Measurements from ENCODE around the gene CMTM7.
"Not testable (repeated sequence)": the region's sequence is repeated elsewhere in the genome, so short reads cannot be mapped to it uniquely, and the experiment has no call there.

The CMTM7 gene

GRCh38 chr3:32459450-32459849, 67.8 kb downstream of the CMTM7 start:
- no peak for DNase-seq (ENCODE audit: extremely low read depth, low read depth)
- H3K4me3 ChIP-seq (replicated peaks; ENCODE audit: low read depth, low read length) = no peak overlapping the region
- no peak for TF ChIP-seq CTCF (IDR thresholded peaks at IDR 0.05; ENCODE audit: low read depth, low read length, missing control alignments)

DNA sequence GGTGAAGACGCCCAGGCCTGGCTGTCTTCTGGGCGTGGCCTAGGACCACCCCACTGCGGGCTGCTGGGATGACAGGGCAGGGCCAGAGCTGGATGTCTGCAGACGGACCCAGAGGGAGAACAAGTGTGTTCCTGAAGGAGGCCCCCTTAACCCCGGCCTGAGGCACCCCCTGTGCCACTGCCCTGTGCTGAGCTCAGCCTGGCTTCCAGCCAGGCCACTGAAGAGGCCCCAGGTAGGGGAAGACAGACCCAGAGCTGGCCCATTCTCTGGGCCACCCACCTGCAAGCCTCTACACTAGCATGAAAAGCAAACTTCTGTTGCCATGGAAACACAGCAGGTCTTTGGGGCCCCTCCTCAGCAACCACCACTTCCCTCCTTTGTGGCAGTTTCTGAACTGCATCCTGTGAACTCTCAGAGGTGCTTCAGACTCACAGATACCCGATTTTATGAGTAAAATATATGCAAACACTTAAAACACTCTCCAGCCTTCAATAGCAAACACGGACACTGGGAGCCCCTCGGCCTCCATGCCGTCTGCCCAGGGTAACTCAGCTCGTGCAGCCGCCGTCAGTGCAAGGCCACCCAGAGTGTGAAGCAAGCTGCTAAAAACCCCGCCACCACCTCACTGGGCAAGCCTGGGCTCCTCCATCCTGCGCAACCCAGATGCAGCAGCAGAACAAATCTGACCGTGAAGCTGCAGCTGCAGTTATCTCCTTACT, 68.5 kb downstream of the CMTM7 start:
- no peak overlapping the region for H3K4me3 ChIP-seq (replicated peaks; ENCODE audit: low read depth, low read length)
- no peak for DNase-seq (ENCODE audit: extremely low read depth, low read depth)
- no peak for TF ChIP-seq CTCF (IDR thresholded peaks at IDR 0.05; ENCODE audit: low read depth, low read length, missing control alignments)

- DNase-seq (ENCODE audit: extremely low read depth, low read depth) = not testable (repeated sequence)
Measured at GRCh38 chr3:32460817-32461496, 69.3 kb downstream of the CMTM7 start.

GRCh38 chr3:32462191-32462986, 70.7 kb downstream of the CMTM7 start:
- H3K4me3 ChIP-seq (replicated peaks; ENCODE audit: low read depth, low read length); DNase-seq (ENCODE audit: extremely low read depth, low read depth): not testable (repeated sequence)

More at GRCh38 chr3:32460817-32461496, 69.3 kb downstream of the CMTM7 start:
- H3K4me3 ChIP-seq (replicated peaks; ENCODE audit: low read depth, low read length) = not testable (repeated sequence)

DNA sequence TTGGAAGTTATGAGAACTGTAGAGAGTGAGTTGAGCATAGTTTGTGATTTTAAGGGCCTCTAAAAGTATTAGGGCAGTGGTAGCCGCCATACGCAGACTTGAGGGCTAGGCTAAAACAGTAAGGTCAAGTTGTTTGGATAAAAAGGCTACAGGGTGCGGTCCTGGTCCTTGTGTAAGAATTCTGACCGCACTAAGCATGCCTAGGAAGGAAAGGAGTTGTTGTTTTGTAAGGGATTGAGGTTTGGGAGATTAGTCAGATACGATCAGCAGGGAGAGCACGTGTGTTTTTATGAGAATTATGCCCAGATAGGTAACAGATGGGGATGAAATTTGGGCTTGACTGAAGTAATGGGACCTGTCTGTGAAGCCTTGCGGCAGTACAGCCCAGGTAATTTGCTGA, 71.8 kb downstream of the CMTM7 start:
- not testable (repeated sequence) for DNase-seq (ENCODE audit: extremely low read depth, low read depth); H3K4me3 ChIP-seq (replicated peaks; ENCODE audit: low read depth, low read length)

- H3K4me3 ChIP-seq (replicated peaks; ENCODE audit: low read depth, low read length); DNase-seq (ENCODE audit: extremely low read depth, low read depth): not testable (repeated sequence)
Measured at GRCh38 chr3:32464726-32465125, 73.1 kb downstream of the CMTM7 start.

GRCh38 chr3:32466808-32467207, 75.2 kb downstream of the CMTM7 start:
- not testable (repeated sequence) for DNase-seq (ENCODE audit: extremely low read depth, low read depth); H3K4me3 ChIP-seq (replicated peaks; ENCODE audit: low read depth, low read length)

- peak overlapping the region; percentile 19; the same call in 1 of the 2 replicates for H3K4me3 ChIP-seq (replicated peaks; ENCODE audit: low read depth, low read length)
- peak; percentile 96 for TF ChIP-seq CTCF (IDR thresholded peaks at IDR 0.05; ENCODE audit: low read depth, low read length, missing control alignments)
- DNase-seq (ENCODE audit: extremely low read depth, low read depth) = peak; percentile 16
Measured at GRCh38 chr3:32467333-32468070, 75.8 kb downstream of the CMTM7 start.

All from HFF-Myc (cell line).